Upper lobe of left lung (tissue), 6 donors: ENCODE results near the gene TJP2. TPM values are rescaled to one million over a fixed set of nuclear protein-coding genes. Genes with fewer than 3 reads are reported as not detected.
A peak's percentile ranks its signal among the peaks of the same experiment; 100 is the strongest.

Experiments
- ATAC-seq, 2 donors: fragments of 200-7000 bp; cut with Tn5 transposase; one replicate each; pipeline ENCODE4 v1.9.1; 2022; ENCODE audit warnings: mild to moderate bottlenecking in 2 of 2, moderate library complexity in 2 of 2; ENCODE audit not compliant: low FRiP score in 2 of 2
- DNase-seq, 2 donors: peaks; one replicate each; pipeline ENCODE4 v3.0.0-alpha.2; 2019 to 2020
- H3K27ac ChIP-seq, 4 donors: fragments of 200-600 bp; sonication (generic); one replicate each; pipeline ENCODE4 v1.5.1; 2016 to 2019
- H3K27me3 ChIP-seq, 4 donors: fragments of 200-600 bp; sonication (generic); one replicate each; pipeline ENCODE4 v1.5.1; 2017 to 2019
- H3K36me3 ChIP-seq, 4 donors: fragments of 200-600 bp; sonication (generic); one replicate each; pipeline ENCODE4 v1.5.1; 2016 to 2019
- H3K4me1 ChIP-seq, 4 donors: fragments of 200-600 bp; sonication (generic); one replicate each; pipeline ENCODE4 v1.5.1; 2018 to 2019
- H3K4me3 ChIP-seq, 4 donors: fragments of 200-600 bp; sonication (generic); one replicate each; pipeline ENCODE4 v1.5.1; 2017 to 2019; ENCODE audit warnings: mild to moderate bottlenecking in 2 of 4, moderate library complexity in 1 of 4
- H3K9me3 ChIP-seq, 4 donors: fragments of 200-600 bp; sonication (generic); one replicate each; pipeline ENCODE4 v1.5.1; 2018 to 2019
- CTCF ChIP-seq, 6 experiments: fragments of 450-650 bp in 4 of 6; fragments of 200-600 bp in 2 of 6; sonication (generic) in 2 of 6; IDR thresholded peaks; one replicate each; pipeline ENCODE4 v1.5.1; 2016 to 2019; ENCODE audit warnings: antibody characterized with exemption in 6 of 6
- EP300 ChIP-seq, 4 donors: sonication (generic); formaldehyde crosslinking; IDR thresholded peaks; one replicate each; pipeline ENCODE4 v1.5.1; 2017; ENCODE audit warnings: antibody characterized with exemption in 4 of 4, control low read depth in 2 of 4
- POLR2A ChIP-seq, 4 donors: fragments of 450-650 bp; IDR thresholded peaks; one replicate each; pipeline ENCODE4 v1.5.1; 2016 to 2017; ENCODE audit warnings: antibody characterized with exemption in 4 of 4, mild to moderate bottlenecking in 2 of 4
- POLR2AphosphoS5 ChIP-seq, 2 donors: sonication (generic); formaldehyde crosslinking; IDR thresholded peaks; one replicate each; pipeline ENCODE4 v1.5.1; 2017; ENCODE audit warnings: antibody characterized with exemption in 2 of 2
- WGBS, 2 donors: methylation state at CpG; one replicate each; pipeline ENCODE4 v1.1.5; 2017 to 2018; 5-methylcytosine and 5-hydroxymethylcytosine counted together
- total RNA-seq, 6 donors: library from RNA; depleted of rRNA in 4 of 6; stranded (reverse); fragments of >200 nt in 4 of 6; gene quantifications; one replicate each; pipeline versions ENCODE4 v1.1.0 to v1.2.1, GENCODE V29; 2016 to 2021
- donor health status: DM: no; HTN: no; CAD: no; lungs with moderate emphysema.
- donor health status: DM: no; HTN: yes; CAD: no; lungs with severe emphysema.

Gene TJP2
- total RNA-seq, 6 donors from 2014 or later = 98.3 to 270 (median 185) TPM

GRCh38 chr9:69214939-69215338 is 40.9 kb downstream of the TJP2 start:
- ATAC-seq = no peak
- Histone ChIP-seq H3K36me3 (peaks cover 0 to 41% (median 26%) of the 10 kb centered on the region in 4 donors), H3K4me3 (no peak overlapping the region), H3K4me1 (peaks cover 16 to 17% (median 16%) of the 10 kb centered on the region in 4 donors), H3K9me3 (no peaks in the 10 kb centered on the region), H3K27ac (no peak overlapping the region), H3K27me3 (no peaks in the 10 kb centered on the region)
- WGBS, 2 donors = 57 to 72% methylated on average over 4 of the region's 4 CpGs
- no peak for DNase-seq
- TF ChIP-seq CTCF (IDR thresholded peaks at IDR 0.05) (no peak), POLR2AphosphoS5 (IDR thresholded peaks at IDR 0.05) (no peak), EP300 (IDR thresholded peaks at IDR 0.05) (no peak), POLR2A (IDR thresholded peaks at IDR 0.05) (no peak)

- no peak for ATAC-seq
- H3K27ac ChIP-seq = peak overlapping the region in 2 of 4 donors; percentile 18 to 22
- no peak for TF ChIP-seq CTCF (IDR thresholded peaks at IDR 0.05)
- no peak for TF ChIP-seq POLR2A (IDR thresholded peaks at IDR 0.05)
- TF ChIP-seq POLR2AphosphoS5 (IDR thresholded peaks at IDR 0.05) = no peak
- peak in 1 of 4 donors; percentile 54 for TF ChIP-seq EP300 (IDR thresholded peaks at IDR 0.05)
Measured at GRCh38 chr9:69215774-69216485, 41.9 kb downstream of the TJP2 start.

GRCh38 chr9:69218166-69218565 is 44.1 kb downstream of the TJP2 start:
- H3K27me3 ChIP-seq = no peaks in the 10 kb centered on the region

More at GRCh38 chr9:69215774-69216485, 41.9 kb downstream of the TJP2 start:
- H3K9me3 ChIP-seq = no peaks in the 10 kb centered on the region
- H3K4me3 ChIP-seq = no peak overlapping the region
- no peak for DNase-seq
- no peaks in the 10 kb centered on the region for H3K27me3 ChIP-seq
- H3K4me1 ChIP-seq = peaks cover 16 to 17% (median 16%) of the 10 kb centered on the region in 4 donors
- peaks cover 0 to 51% (median 31%) of the 10 kb centered on the region in 4 donors for H3K36me3 ChIP-seq
- 73 to 78% methylated on average over 9 of the region's 9 CpGs for WGBS, 2 donors

GRCh38 chr9:69221036-69221435 is 47.0 kb downstream of the TJP2 start:
- Histone ChIP-seq H3K9me3 (no peaks in the 10 kb centered on the region), H3K4me1 (peaks cover 0 to 10% (median 2%) of the 10 kb centered on the region in 4 donors), H3K27ac (no peak overlapping the region), H3K27me3 (no peaks in the 10 kb centered on the region), H3K36me3 (peaks cover 13 to 80% (median 55%) of the 10 kb centered on the region in 4 donors), H3K4me3 (no peak overlapping the region)
- TF ChIP-seq CTCF (IDR thresholded peaks at IDR 0.05) (no peak), POLR2A (IDR thresholded peaks at IDR 0.05) (no peak), POLR2AphosphoS5 (IDR thresholded peaks at IDR 0.05) (no peak), EP300 (IDR thresholded peaks at IDR 0.05) (no peak)
- DNase-seq (peak in 1 of 2 donors; percentile 84), ATAC-seq (peak; percentile 23 to 34)
- 96 to 97% methylated on average over 47 of the region's 47 CpGs for WGBS, 2 donors

More at GRCh38 chr9:69218166-69218565, 44.1 kb downstream of the TJP2 start:
- Histone ChIP-seq H3K4me1 (peaks cover 11 to 19% (median 14%) of the 10 kb centered on the region in 4 donors), H3K9me3 (no peaks in the 10 kb centered on the region), H3K4me3 (no peak overlapping the region), H3K36me3 (peaks cover 5 to 72% (median 45%) of the 10 kb centered on the region in 4 donors), H3K27ac (no peak overlapping the region)
- no peak for ATAC-seq
- 79 to 86% methylated on average over 3 of the region's 3 CpGs for WGBS, 2 donors
- TF ChIP-seq EP300 (IDR thresholded peaks at IDR 0.05) (no peak), POLR2AphosphoS5 (IDR thresholded peaks at IDR 0.05) (no peak), CTCF (IDR thresholded peaks at IDR 0.05) (no peak), POLR2A (IDR thresholded peaks at IDR 0.05) (no peak)
- DNase-seq = no peak
